DND-41 (cell line): ENCODE measurements around the gene DND1.

Experiments
- EZH2 ChIP-seq: IDR thresholded peaks from 3 replicates; pipeline ENCODE4 v1.6.1; 2012; ENCODE audit warnings: borderline replicate concordance, low read depth, mild to moderate bottlenecking, moderate library complexity, low read length, inconsistent platforms; ENCODE audit not compliant: severe bottlenecking
- TF ChIP-seq, protein P1 (sequence below): IDR thresholded peaks from 2 replicates; pipeline ENCODE4 v1.5.1; 2012; ENCODE audit warnings: borderline replicate concordance, low read length, moderate library complexity, mild to moderate bottlenecking; ENCODE audit not compliant: poor library complexity, severe bottlenecking; ENCODE audit errors: extremely low read depth

DNA sequence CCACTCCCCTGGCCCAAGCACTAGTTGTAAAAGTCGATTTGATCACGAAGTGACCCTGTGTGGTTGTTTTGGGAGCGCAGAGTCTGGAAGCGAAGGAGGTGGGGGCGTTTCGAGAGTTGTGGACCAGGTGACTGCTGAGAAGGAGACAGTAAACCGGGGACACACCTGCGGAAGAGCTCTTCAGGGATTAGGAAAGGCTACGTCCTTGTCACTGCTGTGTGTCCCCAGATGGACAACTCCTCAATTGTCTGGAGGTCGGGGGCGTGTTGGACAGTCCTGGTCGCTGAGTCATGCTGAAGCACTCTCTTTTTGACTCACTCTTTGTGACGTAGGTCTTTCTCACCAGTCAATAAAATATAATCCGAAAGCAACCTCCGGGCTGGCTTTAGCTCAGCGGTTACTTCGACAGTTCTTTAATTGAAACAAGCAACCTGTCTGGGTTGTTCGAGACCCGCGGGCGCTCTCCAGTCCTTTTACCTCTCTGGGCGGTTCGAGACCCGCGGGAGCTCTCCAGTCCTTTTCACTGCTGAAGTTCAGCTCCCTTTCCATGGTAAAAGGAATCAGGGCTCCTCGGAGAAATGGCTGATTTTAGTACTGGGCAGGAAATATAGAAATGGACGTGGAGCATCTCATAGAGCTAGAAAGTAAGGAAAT, 37.6 kb upstream of the DND1 start:
- TF ChIP-seq, protein P1, sequence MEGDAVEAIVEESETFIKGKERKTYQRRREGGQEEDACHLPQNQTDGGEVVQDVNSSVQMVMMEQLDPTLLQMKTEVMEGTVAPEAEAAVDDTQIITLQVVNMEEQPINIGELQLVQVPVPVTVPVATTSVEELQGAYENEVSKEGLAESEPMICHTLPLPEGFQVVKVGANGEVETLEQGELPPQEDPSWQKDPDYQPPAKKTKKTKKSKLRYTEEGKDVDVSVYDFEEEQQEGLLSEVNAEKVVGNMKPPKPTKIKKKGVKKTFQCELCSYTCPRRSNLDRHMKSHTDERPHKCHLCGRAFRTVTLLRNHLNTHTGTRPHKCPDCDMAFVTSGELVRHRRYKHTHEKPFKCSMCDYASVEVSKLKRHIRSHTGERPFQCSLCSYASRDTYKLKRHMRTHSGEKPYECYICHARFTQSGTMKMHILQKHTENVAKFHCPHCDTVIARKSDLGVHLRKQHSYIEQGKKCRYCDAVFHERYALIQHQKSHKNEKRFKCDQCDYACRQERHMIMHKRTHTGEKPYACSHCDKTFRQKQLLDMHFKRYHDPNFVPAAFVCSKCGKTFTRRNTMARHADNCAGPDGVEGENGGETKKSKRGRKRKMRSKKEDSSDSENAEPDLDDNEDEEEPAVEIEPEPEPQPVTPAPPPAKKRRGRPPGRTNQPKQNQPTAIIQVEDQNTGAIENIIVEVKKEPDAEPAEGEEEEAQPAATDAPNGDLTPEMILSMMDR, result no peak
- TF ChIP-seq EZH2, result no peak
